ENCODE results near the gene BIRC6.

Gene BIRC6

GRCh38 chr2:32464431-32464830, 107.6 kb downstream of the BIRC6 start:
- no peak overlapping the region for H3K9ac ChIP-seq (ENCODE audit: low read length)
- peaks cover 72% of the 10 kb centered on the region for H3K36me3 ChIP-seq (ENCODE audit: insufficient read depth, low read length)
- H3K79me2 ChIP-seq (ENCODE audit: insufficient read depth, low read length) = no peaks in the 10 kb centered on the region; the same call in 1 of the 2 replicates

GRCh38 chr2:32472605-32473004, 115.8 kb downstream of the BIRC6 start:
- H4K20me1 ChIP-seq (ENCODE audit: insufficient read depth, low read length) = 0 out of 2 replicates have a peak, but pooled peaks cover 2% of the 10 kb centered on the region
- H3K4me3 ChIP-seq (ENCODE audit: low read depth, low read length, poor library complexity, severe bottlenecking) = no peak overlapping the region
- H3K79me2 ChIP-seq (ENCODE audit: insufficient read depth, low read length) = no peaks in the 10 kb centered on the region
- H3K27ac ChIP-seq (ENCODE audit: low read depth, low read length, poor library complexity, severe bottlenecking) = no peak overlapping the region
- H3K4me2 ChIP-seq (ENCODE audit: low read length) = no peak overlapping the region
- H3K9me3 ChIP-seq (ENCODE audit: low read length) = no peaks in the 10 kb centered on the region
- no peaks in the 10 kb centered on the region for H3K27me3 ChIP-seq (ENCODE audit: insufficient read depth, low read length)
- no peak overlapping the region for H3K9ac ChIP-seq (ENCODE audit: low read length)
- TF ChIP-seq CTCF (IDR thresholded peaks at IDR 0.05; ENCODE audit: low read length) (no peak), EZH2 (IDR thresholded peaks at IDR 0.05; ENCODE audit: borderline replicate concordance, low read length) (no peak)
- H3K9me2 ChIP-seq (ENCODE audit: low read depth, low read length) = no peaks in the 10 kb centered on the region
- H3K4me1 ChIP-seq (ENCODE audit: insufficient read depth, low read length, severe bottlenecking) = no peaks in the 10 kb centered on the region
- H3K36me3 ChIP-seq (ENCODE audit: insufficient read depth, low read length) = peaks cover 94% of the 10 kb centered on the region
- H3F3A ChIP-seq (ENCODE audit: insufficient read depth, low read length) = no peaks in the 10 kb centered on the region; the same call in 1 of the 2 replicates
- H2AFZ ChIP-seq (ENCODE audit: low read length) = no peak overlapping the region

More at GRCh38 chr2:32464431-32464830, 107.6 kb downstream of the BIRC6 start:
- TF ChIP-seq EZH2 (IDR thresholded peaks at IDR 0.05; ENCODE audit: borderline replicate concordance, low read length) = no peak
- Histone ChIP-seq H3K9me3 (ENCODE audit: low read length) (no peaks in the 10 kb centered on the region), H3K27me3 (ENCODE audit: insufficient read depth, low read length) (no peaks in the 10 kb centered on the region), H3K4me2 (ENCODE audit: low read length) (no peak overlapping the region), H3K27ac (ENCODE audit: low read depth, low read length, poor library complexity, severe bottlenecking) (no peak overlapping the region), H3K4me1 (ENCODE audit: insufficient read depth, low read length, severe bottlenecking) (no peaks in the 10 kb centered on the region), H3K9me2 (ENCODE audit: low read depth, low read length) (no peaks in the 10 kb centered on the region), H3K4me3 (ENCODE audit: low read depth, low read length, poor library complexity, severe bottlenecking) (no peak overlapping the region), H3F3A (ENCODE audit: insufficient read depth, low read length) (no peaks in the 10 kb centered on the region), H4K20me1 (ENCODE audit: insufficient read depth, low read length) (no peaks in the 10 kb centered on the region), H2AFZ (ENCODE audit: low read length) (no peak overlapping the region)

- Histone ChIP-seq H3K4me2 (ENCODE audit: low read length) (no peak overlapping the region), H3K27ac (ENCODE audit: low read depth, low read length, poor library complexity, severe bottlenecking) (no peak overlapping the region), H3K79me2 (ENCODE audit: insufficient read depth, low read length) (no peaks in the 10 kb centered on the region), H2AFZ (ENCODE audit: low read length) (no peak overlapping the region), H3K36me3 (ENCODE audit: insufficient read depth, low read length) (peaks cover 94% of the 10 kb centered on the region), H3K9me2 (ENCODE audit: low read depth, low read length) (no peaks in the 10 kb centered on the region), H3K4me1 (ENCODE audit: insufficient read depth, low read length, severe bottlenecking) (no peaks in the 10 kb centered on the region), H3K9ac (ENCODE audit: low read length) (no peak overlapping the region), H4K20me1 (ENCODE audit: insufficient read depth, low read length) (0 out of 2 replicates have a peak, but pooled peaks cover 2% of the 10 kb centered on the region), H3K9me3 (ENCODE audit: low read length) (no peaks in the 10 kb centered on the region), H3K27me3 (ENCODE audit: insufficient read depth, low read length) (no peaks in the 10 kb centered on the region), H3F3A (ENCODE audit: insufficient read depth, low read length) (no peaks in the 10 kb centered on the region; the same call in 1 of the 2 replicates), H3K4me3 (ENCODE audit: low read depth, low read length, poor library complexity, severe bottlenecking) (no peak overlapping the region)
- no peak for TF ChIP-seq EZH2 (IDR thresholded peaks at IDR 0.05; ENCODE audit: borderline replicate concordance, low read length)
- TF ChIP-seq CTCF (IDR thresholded peaks at IDR 0.05; ENCODE audit: low read length) = no peak
Observed at GRCh38 chr2:32474381-32474780, 117.6 kb downstream of the BIRC6 start.

Measured in OCI-LY1 (cell line).